BLaER1 (cell line): ENCODE results near the gene LCE5A.

ENCODE experiments used
- H3K27ac ChIP-seq: shearing (Covaris generic); formaldehyde crosslinking; 2 replicates; pipeline ENCODE4 v1.8.1; 2022
- H3K27me3 ChIP-seq: shearing (Covaris generic); formaldehyde crosslinking; 2 replicates; pipeline ENCODE4 v1.8.1; 2022
- H3K36me3 ChIP-seq: shearing (Covaris generic); formaldehyde crosslinking; 2 replicates; pipeline ENCODE4 v1.8.1; 2022
- H3K4me1 ChIP-seq: shearing (Covaris generic); formaldehyde crosslinking; 2 replicates; pipeline ENCODE4 v1.8.1; 2022
- H3K4me2 ChIP-seq: shearing (Covaris generic); formaldehyde crosslinking; 2 replicates; pipeline ENCODE4 v1.8.1; 2022
- H3K4me3 ChIP-seq: shearing (Covaris generic); formaldehyde crosslinking; 2 replicates; pipeline ENCODE4 v1.8.1; 2022
- H3K9ac ChIP-seq: shearing (Covaris generic); formaldehyde crosslinking; 2 replicates; pipeline ENCODE4 v1.8.1; 2022
- H3K9me3 ChIP-seq: shearing (Covaris generic); formaldehyde crosslinking; 2 replicates; pipeline ENCODE4 v1.8.1; 2022
- H4K20me1 ChIP-seq: shearing (Covaris generic); formaldehyde crosslinking; 2 replicates; pipeline ENCODE4 v1.8.1; 2022
- Cebpa-rat ChIP-seq: shearing (Covaris generic); IDR thresholded peaks from 2 replicates; pipeline ENCODE4 v1.8.1; 2022

Gene LCE5A

DNA sequence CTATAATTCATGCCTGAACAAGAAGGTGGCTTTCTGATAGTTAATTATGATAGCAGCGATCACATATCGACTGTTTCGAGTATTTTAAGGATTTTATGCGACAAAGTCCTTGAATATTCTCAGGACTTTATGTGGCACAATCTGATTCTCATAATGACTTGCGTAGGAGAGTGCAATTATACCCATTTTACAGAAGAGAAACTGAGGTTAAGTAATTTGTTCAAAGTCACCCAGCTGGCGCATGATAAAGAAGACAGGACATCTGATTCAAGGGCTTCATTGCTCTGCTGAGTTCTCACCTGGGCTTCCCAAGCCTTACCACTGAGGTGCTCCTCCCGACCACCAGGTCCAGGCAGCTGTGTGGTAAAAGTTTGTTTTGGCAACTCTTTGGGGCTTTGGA is 5.5 kb downstream of the LCE5A start:
- no peak for TF ChIP-seq Cebpa-rat
- Histone ChIP-seq H3K9me3 (no peaks in the 10 kb centered on the region), H4K20me1 (no peaks in the 10 kb centered on the region), H3K4me3 (no peak overlapping the region), H3K36me3 (no peaks in the 10 kb centered on the region), H3K4me2 (no peak overlapping the region), H3K4me1 (no peaks in the 10 kb centered on the region), H3K9ac (no peak overlapping the region), H3K27ac (no peak overlapping the region), H3K27me3 (no peaks in the 10 kb centered on the region)

DNA sequence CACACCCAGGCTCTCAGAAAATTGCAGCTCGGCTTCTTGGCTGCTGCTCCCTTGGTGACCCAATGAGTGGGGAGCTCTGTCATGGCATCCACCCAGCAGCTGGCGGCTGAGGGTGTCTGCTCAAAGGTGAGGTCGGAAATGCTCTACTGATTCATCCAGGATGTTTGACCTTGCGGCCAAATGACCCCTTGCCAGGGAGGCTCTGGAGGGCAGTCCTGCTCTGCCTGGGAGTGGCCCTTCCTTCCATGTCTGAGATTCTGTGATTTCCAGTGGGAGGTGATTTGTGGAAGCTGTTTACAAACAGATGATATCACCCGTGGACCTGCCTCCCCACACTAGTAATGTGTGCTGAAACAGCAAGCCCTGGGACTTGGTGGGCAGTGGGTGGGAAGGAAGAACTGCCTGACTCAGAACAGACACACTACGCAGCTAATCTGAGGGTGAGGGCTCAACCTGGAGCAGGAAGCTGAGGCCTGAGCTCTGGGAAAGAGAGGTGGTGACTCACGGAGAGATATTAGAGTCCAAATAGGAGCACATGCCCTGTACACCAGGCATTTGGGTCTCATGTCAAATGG is 6.7 kb downstream of the LCE5A start:
- Histone ChIP-seq H3K4me2 (no peak overlapping the region), H3K9ac (no peak overlapping the region), H3K27ac (no peak overlapping the region), H3K9me3 (no peaks in the 10 kb centered on the region), H3K36me3 (no peaks in the 10 kb centered on the region), H3K27me3 (no peaks in the 10 kb centered on the region), H4K20me1 (no peaks in the 10 kb centered on the region), H3K4me3 (no peak overlapping the region), H3K4me1 (no peaks in the 10 kb centered on the region)
- no peak for TF ChIP-seq Cebpa-rat

GRCh38 chr1:152519851-152520250 is 9.2 kb downstream of the LCE5A start:
- Histone ChIP-seq H3K27me3 (no peaks in the 10 kb centered on the region), H3K4me3 (no peak overlapping the region), H3K27ac (no peak overlapping the region), H3K9ac (no peak overlapping the region), H3K9me3 (peaks cover 7% of the 10 kb centered on the region), H4K20me1 (no peaks in the 10 kb centered on the region), H3K36me3 (no peaks in the 10 kb centered on the region), H3K4me2 (no peak overlapping the region), H3K4me1 (no peaks in the 10 kb centered on the region)
- TF ChIP-seq Cebpa-rat: no peak

- no peak overlapping the region for H3K27ac ChIP-seq
- peaks cover 7% of the 10 kb centered on the region for H3K9me3 ChIP-seq
- H3K27me3 ChIP-seq: no peaks in the 10 kb centered on the region
- H4K20me1 ChIP-seq: no peaks in the 10 kb centered on the region
- no peaks in the 10 kb centered on the region for H3K4me1 ChIP-seq
- no peak overlapping the region for H3K4me3 ChIP-seq
- H3K4me2 ChIP-seq: no peak overlapping the region
- TF ChIP-seq Cebpa-rat: no peak
- no peaks in the 10 kb centered on the region for H3K36me3 ChIP-seq
- no peak overlapping the region for H3K9ac ChIP-seq
Measured at GRCh38 chr1:152520561-152521090, 10.0 kb downstream of the LCE5A start.

- peaks cover 7% of the 10 kb centered on the region for H3K9me3 ChIP-seq
- no peak for TF ChIP-seq Cebpa-rat
- no peak overlapping the region for H3K27ac ChIP-seq
- H3K36me3 ChIP-seq: no peaks in the 10 kb centered on the region
- H3K4me3 ChIP-seq: no peak overlapping the region
- no peaks in the 10 kb centered on the region for H3K27me3 ChIP-seq
- no peak overlapping the region for H3K4me2 ChIP-seq
- no peaks in the 10 kb centered on the region for H4K20me1 ChIP-seq
- H3K4me1 ChIP-seq: no peaks in the 10 kb centered on the region
- H3K9ac ChIP-seq: no peak overlapping the region
Measured at GRCh38 chr1:152525080-152525641, 14.6 kb downstream of the LCE5A start.

DNA sequence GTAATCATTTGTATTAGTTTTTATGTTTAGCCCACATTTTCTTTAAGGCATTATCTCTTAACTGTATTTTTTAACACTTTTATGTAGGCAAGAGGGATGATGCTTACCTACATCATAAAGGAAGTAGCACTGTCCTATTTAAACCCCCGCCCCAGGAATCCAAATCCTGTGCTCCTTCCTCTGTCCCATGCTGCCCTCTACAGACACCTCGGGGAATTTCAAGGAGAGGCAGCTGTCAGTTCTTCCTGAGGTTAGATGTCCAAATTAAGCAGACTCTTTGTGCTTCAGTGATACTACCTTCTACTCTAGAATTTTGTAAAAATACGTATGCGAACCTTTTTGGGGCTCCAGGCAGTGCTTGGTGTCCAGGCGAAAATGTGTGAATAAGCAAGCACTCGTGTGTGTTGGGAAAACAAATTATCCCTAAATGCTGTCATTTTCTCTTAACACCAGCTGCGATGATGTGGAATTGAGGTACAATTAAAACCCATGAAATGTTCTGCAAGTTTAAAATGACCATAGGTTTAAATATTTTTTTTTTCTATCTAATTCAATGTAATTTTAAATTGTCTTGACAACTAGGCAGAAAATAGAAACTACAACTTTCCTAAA is 22.8 kb downstream of the LCE5A start:
- Histone ChIP-seq H3K27ac (no peak overlapping the region), H3K4me3 (no peak overlapping the region), H3K4me1 (no peaks in the 10 kb centered on the region), H4K20me1 (no peaks in the 10 kb centered on the region), H3K9me3 (peaks cover 9% of the 10 kb centered on the region), H3K27me3 (no peaks in the 10 kb centered on the region), H3K9ac (no peak overlapping the region), H3K4me2 (no peak overlapping the region), H3K36me3 (no peaks in the 10 kb centered on the region)
- no peak for TF ChIP-seq Cebpa-rat

- Histone ChIP-seq H3K4me3 (no peak overlapping the region), H3K9me3 (peaks cover 9% of the 10 kb centered on the region), H3K9ac (no peak overlapping the region), H3K4me2 (no peak overlapping the region), H3K27ac (no peak overlapping the region), H3K36me3 (no peaks in the 10 kb centered on the region), H4K20me1 (no peaks in the 10 kb centered on the region), H3K4me1 (no peaks in the 10 kb centered on the region), H3K27me3 (no peaks in the 10 kb centered on the region)
- TF ChIP-seq Cebpa-rat: no peak
Measured at GRCh38 chr1:152535774-152536173, 25.2 kb downstream of the LCE5A start.

DNA sequence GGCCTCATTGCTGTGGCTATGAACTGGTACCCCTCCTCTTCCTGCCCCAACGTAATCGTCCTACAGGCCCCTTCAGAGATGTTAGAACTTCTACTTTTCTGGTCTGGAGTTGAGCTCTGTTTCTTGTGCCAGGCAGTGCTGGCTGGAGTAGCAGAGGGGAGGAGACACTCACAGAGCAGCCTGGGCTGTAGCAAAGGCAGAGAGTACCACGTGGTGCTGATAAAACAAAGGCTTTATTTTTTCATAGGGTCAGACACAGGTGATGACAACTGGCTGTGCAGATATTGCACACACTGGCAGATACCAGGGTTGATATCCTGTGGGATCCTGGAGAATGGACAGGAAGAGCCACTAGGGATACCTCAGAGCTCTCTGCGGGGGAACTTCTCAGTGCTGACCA is 26.9 kb downstream of the LCE5A start:
- Histone ChIP-seq H3K4me2 (no peak overlapping the region), H3K27me3 (no peaks in the 10 kb centered on the region), H3K9me3 (no peaks in the 10 kb centered on the region), H3K4me3 (no peak overlapping the region), H3K4me1 (no peaks in the 10 kb centered on the region), H3K9ac (no peak overlapping the region), H4K20me1 (no peaks in the 10 kb centered on the region), H3K36me3 (no peaks in the 10 kb centered on the region), H3K27ac (no peak overlapping the region)
- no peak for TF ChIP-seq Cebpa-rat

GRCh38 chr1:152539901-152540300 is 29.3 kb downstream of the LCE5A start:
- Histone ChIP-seq H3K4me3 (no peak overlapping the region), H3K36me3 (no peaks in the 10 kb centered on the region), H4K20me1 (no peaks in the 10 kb centered on the region), H3K9me3 (no peaks in the 10 kb centered on the region), H3K4me1 (no peaks in the 10 kb centered on the region), H3K27ac (no peak overlapping the region), H3K9ac (no peak overlapping the region), H3K4me2 (no peak overlapping the region), H3K27me3 (no peaks in the 10 kb centered on the region)
- TF ChIP-seq Cebpa-rat: no peak

- Histone ChIP-seq H3K4me2 (no peak overlapping the region), H3K9me3 (no peaks in the 10 kb centered on the region), H3K36me3 (no peaks in the 10 kb centered on the region), H3K27ac (no peak overlapping the region), H3K9ac (no peak overlapping the region), H3K27me3 (no peaks in the 10 kb centered on the region), H3K4me1 (peaks cover 5% of the 10 kb centered on the region; the same call in 1 of the 2 replicates), H4K20me1 (no peaks in the 10 kb centered on the region), H3K4me3 (no peak overlapping the region)
- TF ChIP-seq Cebpa-rat: no peak
Measured at GRCh38 chr1:152543820-152544219, 33.2 kb downstream of the LCE5A start.
